Caco-2 (cell line): ENCODE measurements around the gene KCNAB3. TPM values are rescaled to one million over a fixed set of nuclear protein-coding genes. Genes with fewer than 3 reads are reported as not detected.

ENCODE experiments used
- BruUV-seq: library from RNA; stranded (reverse); fragments of 400-500 nt; replicated peaks from 2 replicates; lab custom pipeline; 2021; lab: Mats Ljungman, UMichigan
- CTCF ChIA-PET: fragments of 300-600 bp; sonication (Branson Sonifier 250); formaldehyde crosslinking; loops from one replicate; lab custom pipeline; 2022; ENCODE audit warnings: antibody characterized with exemption; lab: Charles Lee
- POLR2A ChIA-PET: fragments of 300-600 bp; sonication (Branson Sonifier 250); formaldehyde crosslinking; loops from one replicate; lab custom pipeline; 2022; ENCODE audit warnings: antibody characterized with exemption; lab: Charles Lee
- DNase-seq, 2 experiments: peaks; one replicate each; pipeline versions ENCODE4 v3.0.0 to v3.0.0-alpha.2; 2020 to 2022
- H3K27me3 ChIP-seq: replicated peaks from 2 replicates; pipeline ENCODE4 v1.6.0; 2011; ENCODE audit warnings: low read length; ENCODE audit not compliant: control insufficient read depth, insufficient read depth
- H3K36me3 ChIP-seq: 2 replicates; pipeline ENCODE4 v1.5.1; 2011; ENCODE audit warnings: low read length; ENCODE audit not compliant: control insufficient read depth, insufficient read depth
- H3K4me1 ChIP-seq: fragments of 250-450 bp; sonication (Bioruptor Pico); 2 replicates; pipeline ENCODE4 v1.5.1; 2020; ENCODE audit warnings: mild to moderate bottlenecking
- H3K4me3 ChIP-seq: 2 replicates; pipeline ENCODE4 v1.5.1; 2011; ENCODE audit warnings: low read depth, mild to moderate bottlenecking, control low read depth, low read length
- H3K9me3 ChIP-seq: fragments of 250-450 bp; sonication (Bioruptor Pico); 2 replicates; pipeline ENCODE4 v1.5.1; 2020; ENCODE audit warnings: mild to moderate bottlenecking, moderate library complexity
- H3K27ac Mint-ChIP-seq: one replicate; pipeline ENCODE4 v1.8.0; 2022; ENCODE audit warnings: mixed read lengths; ENCODE audit not compliant: unreplicated experiment
- H3K27me3 Mint-ChIP-seq: one replicate; pipeline ENCODE4 v1.8.0; 2022; ENCODE audit warnings: mixed read lengths; ENCODE audit not compliant: insufficient read depth, unreplicated experiment
- H3K36me3 Mint-ChIP-seq: one replicate; pipeline ENCODE4 v1.8.0; 2022; ENCODE audit warnings: mild to moderate bottlenecking, mixed read lengths; ENCODE audit not compliant: insufficient read depth, unreplicated experiment
- H3K4me1 Mint-ChIP-seq: one replicate; pipeline ENCODE4 v1.8.0; 2022; ENCODE audit warnings: low read depth, mixed read lengths; ENCODE audit not compliant: unreplicated experiment
- H3K4me3 Mint-ChIP-seq: one replicate; pipeline ENCODE4 v1.8.0; 2022; ENCODE audit warnings: mild to moderate bottlenecking, moderate library complexity, mixed read lengths; ENCODE audit not compliant: unreplicated experiment
- H3K9me3 Mint-ChIP-seq: one replicate; pipeline ENCODE4 v1.8.0; 2022; ENCODE audit warnings: mixed read lengths; ENCODE audit not compliant: unreplicated experiment
- intact Hi-C: fragments of 100-400 bp; cut with micrococcal nuclease; formaldehyde crosslinking; loops from one replicate; pipeline ENCODE4 v1.10.0; 2022; ENCODE audit not compliant: unreplicated experiment
- total RNA-seq: library from RNA; stranded (reverse); gene quantifications from 2 replicates; pipeline ENCODE4 v1.2.3, GENCODE V29; 2022
- TF ChIP-seq, protein P1 (sequence below), 2 experiments: fragments of 200-600 bp in 1 of 2; IDR thresholded peaks; 1 replicate in 1 of 2; 2 replicates in 1 of 2; pipeline versions ENCODE4 v1.5.1 to v1.8.0; 2011 to 2022; ENCODE audit warnings: antibody characterized with exemption in 1 of 2, control low read depth in 1 of 2, inconsistent platforms in 1 of 2, low read depth in 1 of 2, low read length in 1 of 2, mild to moderate bottlenecking in 1 of 2, moderate library complexity in 1 of 2; ENCODE audit not compliant: insufficient read depth in 1 of 2, severe bottlenecking in 1 of 2, unreplicated experiment in 1 of 2

Gene KCNAB3
- total RNA-seq, 1 experiment from 2014 or later, result 2.0 TPM

DNA sequence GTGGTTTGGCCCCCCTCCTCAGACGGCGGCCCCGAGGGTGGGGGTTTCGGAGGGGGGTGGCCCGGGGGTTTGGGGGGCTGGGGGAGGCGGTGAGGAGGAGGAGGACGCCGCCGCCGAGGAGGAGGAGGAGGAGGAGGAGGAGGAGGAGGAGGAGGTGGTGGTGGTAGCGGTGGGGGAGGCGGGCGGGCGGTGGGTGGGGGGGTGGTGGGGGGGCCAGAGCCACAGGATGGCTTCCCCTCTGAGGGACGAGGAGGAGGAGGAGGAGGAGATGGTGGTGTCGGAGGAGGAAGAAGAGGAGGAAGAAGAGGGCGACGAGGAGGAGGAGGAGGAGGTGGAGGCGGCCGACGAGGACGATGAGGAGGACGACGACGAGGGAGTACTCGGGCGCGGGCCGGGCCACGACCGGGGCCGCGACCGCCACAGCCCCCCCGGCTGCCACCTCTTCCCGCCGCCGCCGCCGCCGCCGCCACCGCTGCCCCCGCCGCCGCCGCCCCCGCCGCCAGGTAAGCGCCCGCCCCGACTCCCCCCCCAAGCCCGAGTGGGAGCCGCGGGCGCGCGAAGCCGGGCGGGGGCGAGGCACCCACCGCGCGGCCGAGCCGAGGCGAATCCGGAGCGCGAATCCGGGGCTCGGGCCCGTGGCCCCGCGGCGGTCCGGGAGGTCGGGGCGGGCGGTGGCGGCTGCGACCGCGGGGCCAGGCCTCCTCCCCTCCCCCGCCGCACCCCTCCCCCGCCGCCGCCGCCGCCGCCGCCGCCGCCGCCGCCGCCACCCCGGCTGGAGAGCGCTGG lies 44.9 kb downstream of the KCNAB3 start:
- Mint-ChIP-seq H3K4me3 (no peak overlapping the region), H3K4me1 (no peaks in the 10 kb centered on the region), H3K36me3 (no peaks in the 10 kb centered on the region), H3K27me3 (no peaks in the 10 kb centered on the region), H3K27ac (no peak overlapping the region), H3K9me3 (no peaks in the 10 kb centered on the region)
- ChIA-PET POLR2A (interaction anchor here (0.6 to 0.7 kb wide), 2 partner anchors 31 to 263 kb away, joined by 3 to 4 read pairs; no protein-coding TSS in a partner anchor), CTCF (interaction anchor here (1.5 kb wide), 1 partner anchor 28 kb away, joined by 7 read pairs; the partner anchor contains the start of gene NAA38)
- Histone ChIP-seq H3K27me3 (no peaks in the 10 kb centered on the region), H3K9me3 (no peaks in the 10 kb centered on the region), H3K4me3 (peak overlapping the region; percentile 72), H3K36me3 (no peaks in the 10 kb centered on the region), H3K4me1 (no peaks in the 10 kb centered on the region; the same call in 1 of the 2 replicates)
- TF ChIP-seq, protein P1, sequence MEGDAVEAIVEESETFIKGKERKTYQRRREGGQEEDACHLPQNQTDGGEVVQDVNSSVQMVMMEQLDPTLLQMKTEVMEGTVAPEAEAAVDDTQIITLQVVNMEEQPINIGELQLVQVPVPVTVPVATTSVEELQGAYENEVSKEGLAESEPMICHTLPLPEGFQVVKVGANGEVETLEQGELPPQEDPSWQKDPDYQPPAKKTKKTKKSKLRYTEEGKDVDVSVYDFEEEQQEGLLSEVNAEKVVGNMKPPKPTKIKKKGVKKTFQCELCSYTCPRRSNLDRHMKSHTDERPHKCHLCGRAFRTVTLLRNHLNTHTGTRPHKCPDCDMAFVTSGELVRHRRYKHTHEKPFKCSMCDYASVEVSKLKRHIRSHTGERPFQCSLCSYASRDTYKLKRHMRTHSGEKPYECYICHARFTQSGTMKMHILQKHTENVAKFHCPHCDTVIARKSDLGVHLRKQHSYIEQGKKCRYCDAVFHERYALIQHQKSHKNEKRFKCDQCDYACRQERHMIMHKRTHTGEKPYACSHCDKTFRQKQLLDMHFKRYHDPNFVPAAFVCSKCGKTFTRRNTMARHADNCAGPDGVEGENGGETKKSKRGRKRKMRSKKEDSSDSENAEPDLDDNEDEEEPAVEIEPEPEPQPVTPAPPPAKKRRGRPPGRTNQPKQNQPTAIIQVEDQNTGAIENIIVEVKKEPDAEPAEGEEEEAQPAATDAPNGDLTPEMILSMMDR (IDR thresholded peaks at IDR 0.05; ENCODE audit: insufficient read depth in 1 of 2, low read depth in 1 of 2, low read length in 1 of 2, severe bottlenecking in 1 of 2, unreplicated experiment in 1 of 2), result no peak
- intact Hi-C loops, result no loop called here
- no peak for DNase-seq
- no TSS peak for BruUV-seq

DNA sequence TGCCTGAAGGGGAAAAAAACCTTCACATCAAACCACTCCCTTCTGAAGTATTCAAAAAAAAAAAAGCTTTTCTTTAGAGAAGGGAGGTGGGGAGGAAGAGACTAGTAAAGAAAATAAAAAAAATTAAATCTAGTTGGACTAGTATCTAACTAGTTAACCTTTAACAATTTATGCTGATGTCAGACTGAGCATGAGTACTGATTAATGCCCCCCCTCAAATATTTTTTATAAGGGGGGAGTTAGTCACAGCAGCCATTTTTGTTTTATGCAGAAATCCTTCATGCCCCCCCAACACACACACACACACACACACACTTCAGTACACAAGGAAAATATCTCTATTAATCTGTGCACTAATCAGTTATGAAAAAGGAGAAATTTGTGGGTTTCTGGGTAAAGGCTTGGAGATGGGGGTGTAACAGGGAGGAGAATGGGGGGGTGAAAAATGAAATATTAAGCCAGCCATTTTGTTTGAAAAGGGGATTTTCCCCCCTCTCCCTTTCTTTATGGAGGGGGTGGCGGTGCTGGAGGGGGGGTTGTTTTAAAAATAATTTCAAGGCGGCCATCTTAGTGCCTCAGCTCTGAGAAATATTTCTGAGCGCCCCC lies 45.8 kb downstream of the KCNAB3 start:
- no peaks in the 10 kb centered on the region for H3K36me3 ChIP-seq
- H3K27me3 ChIP-seq, result no peaks in the 10 kb centered on the region
- intact Hi-C loops, result no loop called here
- DNase-seq, result no peak
- H3K4me3 Mint-ChIP-seq, result peak overlapping the region; percentile 56
- no peaks in the 10 kb centered on the region for H3K9me3 Mint-ChIP-seq
- no peaks in the 10 kb centered on the region for H3K4me1 Mint-ChIP-seq
- ChIA-PET CTCF (interaction anchor here (0.6 kb wide), 1 partner anchor 602 kb away, joined by 6 read pairs; the partner anchor contains the start of gene SLC2A4), POLR2A (no interaction called here)
- no peaks in the 10 kb centered on the region for H3K9me3 ChIP-seq
- H3K36me3 Mint-ChIP-seq, result no peaks in the 10 kb centered on the region
- BruUV-seq, result TSS peak; percentile 16
- peak overlapping the region; percentile 55 for H3K4me3 ChIP-seq
- no peak overlapping the region for H3K27ac Mint-ChIP-seq
- no peaks in the 10 kb centered on the region; the same call in 1 of the 2 replicates for H3K4me1 ChIP-seq
- H3K27me3 Mint-ChIP-seq, result no peaks in the 10 kb centered on the region
- TF ChIP-seq, protein P1 (IDR thresholded peaks at IDR 0.05; ENCODE audit: insufficient read depth in 1 of 2, low read depth in 1 of 2, low read length in 1 of 2, severe bottlenecking in 1 of 2, unreplicated experiment in 1 of 2), result no peak

DNA sequence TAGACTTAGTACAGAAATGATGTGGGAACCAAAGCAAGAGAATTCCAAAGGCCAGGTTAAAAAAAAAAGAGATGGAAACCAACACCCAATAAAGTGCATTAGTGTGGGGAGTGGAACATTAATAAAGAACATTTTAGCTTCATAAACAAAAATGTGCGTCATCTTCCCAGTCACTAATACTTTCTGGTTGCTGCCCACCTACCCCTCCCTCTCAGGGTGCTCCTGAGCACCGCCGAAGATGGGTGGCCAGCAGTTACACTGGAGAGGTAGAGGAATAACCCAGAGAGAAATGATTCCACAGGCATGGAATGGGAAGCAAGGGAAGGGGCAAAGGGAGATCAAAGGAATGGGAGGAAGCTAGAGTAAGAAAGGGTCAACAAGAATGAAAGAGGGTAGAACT lies 47.0 kb downstream of the KCNAB3 start:
- H3K4me1 Mint-ChIP-seq, result no peaks in the 10 kb centered on the region
- H3K4me1 ChIP-seq, result no peaks in the 10 kb centered on the region
- no peaks in the 10 kb centered on the region for H3K27me3 Mint-ChIP-seq
- H3K9me3 Mint-ChIP-seq, result no peaks in the 10 kb centered on the region
- H3K9me3 ChIP-seq, result no peaks in the 10 kb centered on the region
- intact Hi-C loops, result no loop called here
- ChIA-PET CTCF (no interaction called here), POLR2A (no interaction called here)
- H3K36me3 Mint-ChIP-seq, result no peaks in the 10 kb centered on the region
- TF ChIP-seq, protein P1 (IDR thresholded peaks at IDR 0.05; ENCODE audit: insufficient read depth in 1 of 2, low read depth in 1 of 2, low read length in 1 of 2, severe bottlenecking in 1 of 2, unreplicated experiment in 1 of 2), result no peak
- no peaks in the 10 kb centered on the region for H3K27me3 ChIP-seq
- DNase-seq, result no peak
- no peak overlapping the region for H3K4me3 ChIP-seq
- H3K27ac Mint-ChIP-seq, result no peak overlapping the region
- no TSS peak for BruUV-seq
- no peaks in the 10 kb centered on the region for H3K36me3 ChIP-seq
- H3K4me3 Mint-ChIP-seq, result no peak overlapping the region
